ENCODE results near the gene C16orf95. TPM values are rescaled to one million over a fixed set of nuclear protein-coding genes. Genes with fewer than 3 reads are reported as not detected.

Gene C16orf95
- total RNA-seq, 4 donors from 2014 or later = 0.54 to 1.3 (median 0.54) TPM; not detected in 1

- Histone ChIP-seq H3K4me1 (no peaks in the 10 kb centered on the region), H3K27me3 (no peaks in the 10 kb centered on the region), H3K36me3 (peaks cover 37 to 43% of the 10 kb centered on the region in 2 donors), H3K9me3 (no peaks in the 10 kb centered on the region), H3K27ac (no peak overlapping the region), H3K4me3 (replicated peaks in 1 of 3) (no peak overlapping the region)
- DNase-seq = no peak
- intact Hi-C loops (cut with DNase I) = no loop called here
- 91% methylated on average over 13 to 14 of the region's 19 CpGs for WGBS, 2 donors
- TF ChIP-seq POLR2A (IDR thresholded peaks at IDR 0.05) (no peak), CTCF (IDR thresholded peaks at IDR 0.05) (no peak)
These were observed 18.6 kb upstream of the C16orf95 start for GRCh38 chr16:87335625-87336433.

- Histone ChIP-seq H3K36me3 (peaks cover 39 to 43% of the 10 kb centered on the region in 2 donors), H3K27me3 (no peaks in the 10 kb centered on the region), H3K4me3 (replicated peaks in 1 of 3) (no peak overlapping the region), H3K4me1 (peaks cover 0 to 5% of the 10 kb centered on the region in 2 donors), H3K27ac (no peak overlapping the region), H3K9me3 (no peaks in the 10 kb centered on the region)
- no peak for TF ChIP-seq POLR2A (IDR thresholded peaks at IDR 0.05)
- TF ChIP-seq CTCF (IDR thresholded peaks at IDR 0.05) = no peak
- intact Hi-C loops (cut with DNase I) = no loop called here
- WGBS, 2 donors = 92 to 95% methylated on average over 17 to 19 of the region's 29 CpGs
- DNase-seq = no peak
These were observed 17.7 kb upstream of the C16orf95 start for GRCh38 chr16:87334651-87335624.

GRCh38 chr16:87333581-87334331 lies 16.6 kb upstream of the C16orf95 start:
- Histone ChIP-seq H3K27ac (no peak overlapping the region), H3K9me3 (no peaks in the 10 kb centered on the region), H3K4me1 (peaks cover 0 to 5% of the 10 kb centered on the region in 2 donors), H3K4me3 (replicated peaks in 1 of 3) (no peak overlapping the region), H3K27me3 (no peaks in the 10 kb centered on the region), H3K36me3 (peaks cover 38 to 42% of the 10 kb centered on the region in 2 donors)
- no peak for DNase-seq
- TF ChIP-seq CTCF (IDR thresholded peaks at IDR 0.05) (no peak), POLR2A (IDR thresholded peaks at IDR 0.05) (no peak)
- 95 to 96% methylated on average over 33 to 34 of the region's 41 CpGs for WGBS, 2 donors
- intact Hi-C loops (cut with DNase I) = no loop called here

- peaks cover 36 to 42% of the 10 kb centered on the region in 2 donors for H3K36me3 ChIP-seq
These were observed 15.9 kb upstream of the C16orf95 start for GRCh38 chr16:87333101-87333500.

More at GRCh38 chr16:87333101-87333500, 15.9 kb upstream of the C16orf95 start:
- peaks cover 0 to 8% of the 10 kb centered on the region in 2 donors for H3K4me1 ChIP-seq
- no peaks in the 10 kb centered on the region for H3K27me3 ChIP-seq
- H3K4me3 ChIP-seq (replicated peaks in 1 of 3) = no peak overlapping the region
- DNase-seq = no peak
- TF ChIP-seq POLR2A (IDR thresholded peaks at IDR 0.05) (no peak), CTCF (IDR thresholded peaks at IDR 0.05) (no peak)
- H3K27ac ChIP-seq = no peak overlapping the region
- no peaks in the 10 kb centered on the region for H3K9me3 ChIP-seq
- WGBS, 2 donors = 86 to 89% methylated on average over 10 to 15 of the region's 15 CpGs
- intact Hi-C loops (cut with DNase I) = no loop called here
